ENCODE measurements around the gene TOR1AIP2.
A peak's percentile ranks its signal among the peaks of the same experiment; 100 is the strongest.

Gene TOR1AIP2

GRCh38 chr1:179817056-179817455 is 60.5 kb downstream of the TOR1AIP2 start:
- no peak for DNase-seq (ENCODE audit: low read depth, low spot score)
- Histone ChIP-seq H3K27me3 (ENCODE audit: control insufficient read depth, insufficient read depth, low read length) (peaks cover 2% of the 10 kb centered on the region; the same call in 1 of the 2 replicates), H3K4me1 (ENCODE audit: control insufficient read depth, insufficient read depth, low read length) (peaks cover 1% of the 10 kb centered on the region; the same call in 1 of the 2 replicates), H3K9me3 (ENCODE audit: control insufficient read depth, insufficient read depth, low read length) (no peaks in the 10 kb centered on the region), H3K27ac (ENCODE audit: low read length) (no peak overlapping the region), H3K4me3 (ENCODE audit: low read length) (no peak overlapping the region), H3K36me3 (ENCODE audit: control insufficient read depth, insufficient read depth, low read length) (no peaks in the 10 kb centered on the region)
- WGBS (ENCODE audit: insufficient coverage, insufficient read length) = no CpG with 5 or more reads among the region's 8 CpGs

- Histone ChIP-seq H3K27me3 (ENCODE audit: control insufficient read depth, insufficient read depth, low read length) (peaks cover 2% of the 10 kb centered on the region; the same call in 1 of the 2 replicates), H3K27ac (ENCODE audit: low read length) (no peak overlapping the region), H3K4me3 (ENCODE audit: low read length) (no peak overlapping the region), H3K4me1 (ENCODE audit: control insufficient read depth, insufficient read depth, low read length) (peaks cover 1% of the 10 kb centered on the region; the same call in 1 of the 2 replicates), H3K36me3 (ENCODE audit: control insufficient read depth, insufficient read depth, low read length) (no peaks in the 10 kb centered on the region), H3K9me3 (ENCODE audit: control insufficient read depth, insufficient read depth, low read length) (no peaks in the 10 kb centered on the region)
- DNase-seq (ENCODE audit: low read depth, low spot score) = no peak
- no CpG with 5 or more reads among the region's 17 CpGs for WGBS (ENCODE audit: insufficient coverage, insufficient read length)
Measured at GRCh38 chr1:179816196-179816960, 61.2 kb downstream of the TOR1AIP2 start.

GRCh38 chr1:179815641-179816040 is 62.0 kb downstream of the TOR1AIP2 start:
- H3K4me3 ChIP-seq (ENCODE audit: low read length) = peak overlapping the region; percentile 29; the same call in 1 of the 2 replicates
- no peak for DNase-seq (ENCODE audit: low read depth, low spot score)
- H3K4me1 ChIP-seq (ENCODE audit: control insufficient read depth, insufficient read depth, low read length) = peaks cover 1% of the 10 kb centered on the region; the same call in 1 of the 2 replicates
- WGBS (ENCODE audit: insufficient coverage, insufficient read length) = no CpG with 5 or more reads among the region's 5 CpGs
- H3K27me3 ChIP-seq (ENCODE audit: control insufficient read depth, insufficient read depth, low read length) = peaks cover 2% of the 10 kb centered on the region; the same call in 1 of the 2 replicates
- no peak overlapping the region for H3K27ac ChIP-seq (ENCODE audit: low read length)
- no peaks in the 10 kb centered on the region for H3K9me3 ChIP-seq (ENCODE audit: control insufficient read depth, insufficient read depth, low read length)
- no peaks in the 10 kb centered on the region for H3K36me3 ChIP-seq (ENCODE audit: control insufficient read depth, insufficient read depth, low read length)

- Histone ChIP-seq H3K36me3 (ENCODE audit: control insufficient read depth, insufficient read depth, low read length) (no peaks in the 10 kb centered on the region), H3K4me1 (ENCODE audit: control insufficient read depth, insufficient read depth, low read length) (peaks cover 2% of the 10 kb centered on the region; the same call in 1 of the 2 replicates), H3K27me3 (ENCODE audit: control insufficient read depth, insufficient read depth, low read length) (peaks cover 2% of the 10 kb centered on the region; the same call in 1 of the 2 replicates), H3K9me3 (ENCODE audit: control insufficient read depth, insufficient read depth, low read length) (no peaks in the 10 kb centered on the region), H3K4me3 (ENCODE audit: low read length) (peak overlapping the region; percentile 34; the same call in 1 of the 2 replicates), H3K27ac (ENCODE audit: low read length) (no peak overlapping the region)
- DNase-seq (ENCODE audit: low read depth, low spot score) = peak; percentile 31
- no CpG with 5 or more reads among the region's 16 CpGs for WGBS (ENCODE audit: insufficient coverage, insufficient read length)
Measured at GRCh38 chr1:179814546-179814838, 63.1 kb downstream of the TOR1AIP2 start.

- H3K27ac ChIP-seq (ENCODE audit: low read length) = no peak overlapping the region
- no CpG with 5 or more reads among the region's 28 CpGs for WGBS (ENCODE audit: insufficient coverage, insufficient read length)
- H3K9me3 ChIP-seq (ENCODE audit: control insufficient read depth, insufficient read depth, low read length) = no peaks in the 10 kb centered on the region
- peaks cover 2% of the 10 kb centered on the region; the same call in 1 of the 2 replicates for H3K27me3 ChIP-seq (ENCODE audit: control insufficient read depth, insufficient read depth, low read length)
- DNase-seq (ENCODE audit: low read depth, low spot score) = no peak
- no peaks in the 10 kb centered on the region for H3K36me3 ChIP-seq (ENCODE audit: control insufficient read depth, insufficient read depth, low read length)
- peaks cover 3% of the 10 kb centered on the region; the same call in 1 of the 2 replicates for H3K4me1 ChIP-seq (ENCODE audit: control insufficient read depth, insufficient read depth, low read length)
- no peak overlapping the region for H3K4me3 ChIP-seq (ENCODE audit: low read length)
Measured at GRCh38 chr1:179813626-179814545, 63.7 kb downstream of the TOR1AIP2 start.

GRCh38 chr1:179812501-179813292 is 64.9 kb downstream of the TOR1AIP2 start:
- Histone ChIP-seq H3K4me3 (ENCODE audit: low read length) (no peak overlapping the region), H3K27me3 (ENCODE audit: control insufficient read depth, insufficient read depth, low read length) (peaks cover 2% of the 10 kb centered on the region; the same call in 1 of the 2 replicates), H3K9me3 (ENCODE audit: control insufficient read depth, insufficient read depth, low read length) (no peaks in the 10 kb centered on the region), H3K27ac (ENCODE audit: low read length) (no peak overlapping the region), H3K36me3 (ENCODE audit: control insufficient read depth, insufficient read depth, low read length) (no peaks in the 10 kb centered on the region), H3K4me1 (ENCODE audit: control insufficient read depth, insufficient read depth, low read length) (peaks cover 3% of the 10 kb centered on the region; the same call in 1 of the 2 replicates)
- DNase-seq (ENCODE audit: low read depth, low spot score) = no peak
- WGBS (ENCODE audit: insufficient coverage, insufficient read length) = no CpG with 5 or more reads among the region's 37 CpGs

GRCh38 chr1:179810367-179810715 is 67.3 kb downstream of the TOR1AIP2 start:
- Histone ChIP-seq H3K36me3 (ENCODE audit: control insufficient read depth, insufficient read depth, low read length) (no peaks in the 10 kb centered on the region), H3K27me3 (ENCODE audit: control insufficient read depth, insufficient read depth, low read length) (no peaks in the 10 kb centered on the region), H3K4me1 (ENCODE audit: control insufficient read depth, insufficient read depth, low read length) (peaks cover 3% of the 10 kb centered on the region; the same call in 1 of the 2 replicates), H3K4me3 (ENCODE audit: low read length) (no peak overlapping the region), H3K9me3 (ENCODE audit: control insufficient read depth, insufficient read depth, low read length) (no peaks in the 10 kb centered on the region), H3K27ac (ENCODE audit: low read length) (no peak overlapping the region)
- DNase-seq (ENCODE audit: low read depth, low spot score) = no peak
- WGBS (ENCODE audit: insufficient coverage, insufficient read length) = no CpG with 5 or more reads among the region's 7 CpGs

- H3K27ac ChIP-seq (ENCODE audit: low read length) = no peak overlapping the region
- H3K4me3 ChIP-seq (ENCODE audit: low read length) = no peak overlapping the region
- H3K27me3 ChIP-seq (ENCODE audit: control insufficient read depth, insufficient read depth, low read length) = no peaks in the 10 kb centered on the region
- peak; percentile 73 for DNase-seq (ENCODE audit: low read depth, low spot score)
- whole genome bisulfite sequencing (ENCODE audit: insufficient coverage, insufficient read length) = no CpG with 5 or more reads among the region's 14 CpGs
- H3K4me1 ChIP-seq (ENCODE audit: control insufficient read depth, insufficient read depth, low read length) = peaks cover 3% of the 10 kb centered on the region; the same call in 1 of the 2 replicates
- no peaks in the 10 kb centered on the region for H3K36me3 ChIP-seq (ENCODE audit: control insufficient read depth, insufficient read depth, low read length)
- H3K9me3 ChIP-seq (ENCODE audit: control insufficient read depth, insufficient read depth, low read length) = no peaks in the 10 kb centered on the region
Measured at GRCh38 chr1:179809506-179810366, 67.9 kb downstream of the TOR1AIP2 start.

GRCh38 chr1:179808503-179808902 is 69.1 kb downstream of the TOR1AIP2 start:
- no peak for DNase-seq (ENCODE audit: low read depth, low spot score)
- H3K36me3 ChIP-seq (ENCODE audit: control insufficient read depth, insufficient read depth, low read length) = no peaks in the 10 kb centered on the region
- no CpG with 5 or more reads among the region's 1 CpG for WGBS (ENCODE audit: insufficient coverage, insufficient read length)
- no peak overlapping the region for H3K27ac ChIP-seq (ENCODE audit: low read length)
- H3K27me3 ChIP-seq (ENCODE audit: control insufficient read depth, insufficient read depth, low read length) = no peaks in the 10 kb centered on the region
- H3K9me3 ChIP-seq (ENCODE audit: control insufficient read depth, insufficient read depth, low read length) = no peaks in the 10 kb centered on the region
- no peak overlapping the region for H3K4me3 ChIP-seq (ENCODE audit: low read length)
- 0 out of 2 replicates have a peak, but pooled peaks cover 2% of the 10 kb centered on the region for H3K4me1 ChIP-seq (ENCODE audit: control insufficient read depth, insufficient read depth, low read length)

Data from iPS DF 6.9 (cell line).